ENCODE results near the gene CDK5R2.

The CDK5R2 gene

GRCh38 chr2:218954541-218955300 lies 4.7 kb upstream of the CDK5R2 start:
- DNase-seq (ENCODE audit: low read depth in 1 of 2, low spot score in 1 of 2): no peak
- Histone ChIP-seq H3K4me3 (replicated peaks; ENCODE audit: insufficient read depth, low read length) (no peak overlapping the region), H3K27ac (replicated peaks) (no peak overlapping the region), H3K27me3 (ENCODE audit: insufficient read depth, poor library complexity, severe bottlenecking) (peaks cover 36% of the 10 kb centered on the region)
- TF ChIP-seq GABPA (IDR thresholded peaks at IDR 0.05; ENCODE audit: low read depth) (no peak), POLR2AphosphoS5 (IDR thresholded peaks at IDR 0.05; ENCODE audit: low read depth) (no peak), REST (IDR thresholded peaks at IDR 0.05; ENCODE audit: insufficient replicate concordance, low read depth) (no peak), SPI1 (IDR thresholded peaks at IDR 0.05; ENCODE audit: borderline replicate concordance, low read depth) (no peak)
- TF ChIP-seq, protein P1, sequence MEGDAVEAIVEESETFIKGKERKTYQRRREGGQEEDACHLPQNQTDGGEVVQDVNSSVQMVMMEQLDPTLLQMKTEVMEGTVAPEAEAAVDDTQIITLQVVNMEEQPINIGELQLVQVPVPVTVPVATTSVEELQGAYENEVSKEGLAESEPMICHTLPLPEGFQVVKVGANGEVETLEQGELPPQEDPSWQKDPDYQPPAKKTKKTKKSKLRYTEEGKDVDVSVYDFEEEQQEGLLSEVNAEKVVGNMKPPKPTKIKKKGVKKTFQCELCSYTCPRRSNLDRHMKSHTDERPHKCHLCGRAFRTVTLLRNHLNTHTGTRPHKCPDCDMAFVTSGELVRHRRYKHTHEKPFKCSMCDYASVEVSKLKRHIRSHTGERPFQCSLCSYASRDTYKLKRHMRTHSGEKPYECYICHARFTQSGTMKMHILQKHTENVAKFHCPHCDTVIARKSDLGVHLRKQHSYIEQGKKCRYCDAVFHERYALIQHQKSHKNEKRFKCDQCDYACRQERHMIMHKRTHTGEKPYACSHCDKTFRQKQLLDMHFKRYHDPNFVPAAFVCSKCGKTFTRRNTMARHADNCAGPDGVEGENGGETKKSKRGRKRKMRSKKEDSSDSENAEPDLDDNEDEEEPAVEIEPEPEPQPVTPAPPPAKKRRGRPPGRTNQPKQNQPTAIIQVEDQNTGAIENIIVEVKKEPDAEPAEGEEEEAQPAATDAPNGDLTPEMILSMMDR (IDR thresholded peaks at IDR 0.05; ENCODE audit: insufficient read depth, low read length): no peak

DNA sequence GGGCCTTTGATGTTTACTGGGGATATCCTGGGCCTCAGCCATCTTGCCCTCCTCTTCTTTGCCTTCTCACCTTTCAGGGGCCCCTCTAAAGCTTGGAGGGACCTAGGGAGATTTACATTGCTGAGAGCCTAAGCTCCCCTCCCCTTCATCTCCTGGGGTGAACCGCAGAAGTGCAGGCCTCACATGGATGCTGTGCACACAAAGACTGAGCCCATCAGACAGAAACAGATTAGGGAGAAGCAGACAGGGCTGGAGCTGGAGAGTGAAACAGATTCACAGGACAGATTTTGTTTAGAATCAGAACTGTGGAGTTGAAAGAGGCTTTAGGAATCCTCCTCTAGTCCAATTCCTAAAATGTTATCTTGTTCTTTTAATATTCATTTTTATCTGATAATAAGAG lies 3.4 kb upstream of the CDK5R2 start:
- Histone ChIP-seq H3K27ac (replicated peaks) (no peak overlapping the region), H3K27me3 (ENCODE audit: insufficient read depth, poor library complexity, severe bottlenecking) (peaks cover 36% of the 10 kb centered on the region), H3K4me3 (replicated peaks; ENCODE audit: insufficient read depth, low read length) (no peak overlapping the region)
- DNase-seq (ENCODE audit: low read depth in 1 of 2, low spot score in 1 of 2): no peak
- no peak for TF ChIP-seq REST (IDR thresholded peaks at IDR 0.05; ENCODE audit: insufficient replicate concordance, low read depth)
- TF ChIP-seq SPI1 (IDR thresholded peaks at IDR 0.05; ENCODE audit: borderline replicate concordance, low read depth): no peak

DNA sequence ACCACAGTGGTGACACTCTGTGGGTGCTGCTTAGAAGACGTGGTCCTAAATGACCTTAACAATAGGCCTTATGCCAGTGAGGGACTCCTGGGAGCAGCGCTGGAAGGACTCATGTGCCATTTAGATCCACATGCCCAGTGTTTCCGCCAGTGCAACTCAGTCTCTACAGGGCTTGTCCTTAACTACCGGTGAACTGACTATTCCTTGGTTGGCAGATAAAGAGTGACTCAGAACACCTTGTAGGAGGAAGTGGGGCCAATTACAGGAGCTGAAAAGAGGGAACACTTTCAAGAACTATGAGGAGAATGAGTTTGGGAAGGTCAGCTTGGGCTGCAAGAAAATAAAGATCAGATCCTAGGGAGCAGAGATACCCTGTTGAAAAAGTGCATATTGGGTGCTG lies 1.8 kb upstream of the CDK5R2 start:
- no peak for DNase-seq (ENCODE audit: low read depth in 1 of 2, low spot score in 1 of 2)
- Histone ChIP-seq H3K27ac (replicated peaks) (no peak overlapping the region), H3K27me3 (ENCODE audit: insufficient read depth, poor library complexity, severe bottlenecking) (peaks cover 50% of the 10 kb centered on the region), H3K4me3 (replicated peaks; ENCODE audit: insufficient read depth, low read length) (no peak overlapping the region)
- no peak for TF ChIP-seq SPI1 (IDR thresholded peaks at IDR 0.05; ENCODE audit: borderline replicate concordance, low read depth)
- no peak for TF ChIP-seq POLR2AphosphoS5 (IDR thresholded peaks at IDR 0.05; ENCODE audit: low read depth)
- no peak for TF ChIP-seq GABPA (IDR thresholded peaks at IDR 0.05; ENCODE audit: low read depth)
- TF ChIP-seq, protein P1 (IDR thresholded peaks at IDR 0.05; ENCODE audit: insufficient read depth, low read length): no peak
- TF ChIP-seq REST (IDR thresholded peaks at IDR 0.05; ENCODE audit: insufficient replicate concordance, low read depth): no peak
